ENCODE measurements around the gene ELP4. TPM values are rescaled to one million over a fixed set of nuclear protein-coding genes. Genes with fewer than 3 reads are reported as not detected.

Gene ELP4
- total RNA-seq, 1 donor from 2014 or later: 16.6 TPM

DNA sequence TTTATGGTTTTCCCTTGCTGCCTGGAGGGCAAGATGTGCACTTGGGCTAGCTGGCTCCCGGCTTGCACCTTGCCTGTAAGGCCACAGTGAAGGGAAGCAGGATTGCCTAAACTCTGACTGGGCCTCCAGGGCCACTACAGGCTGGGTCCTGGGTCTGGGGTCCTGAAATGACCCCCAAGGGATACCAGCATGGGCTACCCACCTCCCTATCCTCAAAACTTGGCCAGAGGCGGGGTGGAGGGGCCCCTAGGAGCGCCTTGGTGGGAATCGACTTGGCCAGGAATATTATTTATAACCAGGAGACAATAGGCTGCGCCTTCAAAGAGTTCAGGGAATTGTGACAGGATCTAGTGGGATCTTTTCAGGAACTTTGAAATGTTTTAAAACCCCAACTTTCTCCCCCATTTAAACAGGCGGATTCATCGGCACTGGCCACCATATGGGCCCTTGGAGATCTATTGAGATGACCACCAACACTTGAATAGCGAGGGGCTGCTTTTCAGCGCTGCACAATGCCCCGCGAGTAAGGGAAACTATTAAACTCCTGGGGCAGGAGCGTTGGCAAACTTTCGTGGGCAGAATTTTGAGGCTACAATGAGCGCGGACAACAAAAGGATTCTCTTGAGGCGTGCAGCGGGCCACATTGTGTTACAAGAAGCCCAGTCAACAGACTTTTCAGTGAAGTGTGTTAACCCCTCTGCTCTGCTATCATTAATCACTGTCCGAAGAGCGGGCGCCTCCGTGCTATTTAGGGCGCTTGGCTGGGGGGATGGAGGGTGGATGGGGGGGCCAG, 286.3 kb downstream of the ELP4 start:
- no peak overlapping the region for H3K27ac ChIP-seq
- TF ChIP-seq, protein P1, sequence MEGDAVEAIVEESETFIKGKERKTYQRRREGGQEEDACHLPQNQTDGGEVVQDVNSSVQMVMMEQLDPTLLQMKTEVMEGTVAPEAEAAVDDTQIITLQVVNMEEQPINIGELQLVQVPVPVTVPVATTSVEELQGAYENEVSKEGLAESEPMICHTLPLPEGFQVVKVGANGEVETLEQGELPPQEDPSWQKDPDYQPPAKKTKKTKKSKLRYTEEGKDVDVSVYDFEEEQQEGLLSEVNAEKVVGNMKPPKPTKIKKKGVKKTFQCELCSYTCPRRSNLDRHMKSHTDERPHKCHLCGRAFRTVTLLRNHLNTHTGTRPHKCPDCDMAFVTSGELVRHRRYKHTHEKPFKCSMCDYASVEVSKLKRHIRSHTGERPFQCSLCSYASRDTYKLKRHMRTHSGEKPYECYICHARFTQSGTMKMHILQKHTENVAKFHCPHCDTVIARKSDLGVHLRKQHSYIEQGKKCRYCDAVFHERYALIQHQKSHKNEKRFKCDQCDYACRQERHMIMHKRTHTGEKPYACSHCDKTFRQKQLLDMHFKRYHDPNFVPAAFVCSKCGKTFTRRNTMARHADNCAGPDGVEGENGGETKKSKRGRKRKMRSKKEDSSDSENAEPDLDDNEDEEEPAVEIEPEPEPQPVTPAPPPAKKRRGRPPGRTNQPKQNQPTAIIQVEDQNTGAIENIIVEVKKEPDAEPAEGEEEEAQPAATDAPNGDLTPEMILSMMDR (IDR thresholded peaks at IDR 0.05): no peak
- H3K36me3 ChIP-seq: no peaks in the 10 kb centered on the region
- intact Hi-C loops (cut with DNase I): no loop called here
- no peak overlapping the region for H3K4me3 ChIP-seq
- peaks cover 68% of the 10 kb centered on the region for H3K27me3 ChIP-seq
- no peak for ATAC-seq
- no peak for DNase-seq
- no peaks in the 10 kb centered on the region for H3K9me3 ChIP-seq
- H3K4me1 ChIP-seq: peaks cover 8% of the 10 kb centered on the region

DNA sequence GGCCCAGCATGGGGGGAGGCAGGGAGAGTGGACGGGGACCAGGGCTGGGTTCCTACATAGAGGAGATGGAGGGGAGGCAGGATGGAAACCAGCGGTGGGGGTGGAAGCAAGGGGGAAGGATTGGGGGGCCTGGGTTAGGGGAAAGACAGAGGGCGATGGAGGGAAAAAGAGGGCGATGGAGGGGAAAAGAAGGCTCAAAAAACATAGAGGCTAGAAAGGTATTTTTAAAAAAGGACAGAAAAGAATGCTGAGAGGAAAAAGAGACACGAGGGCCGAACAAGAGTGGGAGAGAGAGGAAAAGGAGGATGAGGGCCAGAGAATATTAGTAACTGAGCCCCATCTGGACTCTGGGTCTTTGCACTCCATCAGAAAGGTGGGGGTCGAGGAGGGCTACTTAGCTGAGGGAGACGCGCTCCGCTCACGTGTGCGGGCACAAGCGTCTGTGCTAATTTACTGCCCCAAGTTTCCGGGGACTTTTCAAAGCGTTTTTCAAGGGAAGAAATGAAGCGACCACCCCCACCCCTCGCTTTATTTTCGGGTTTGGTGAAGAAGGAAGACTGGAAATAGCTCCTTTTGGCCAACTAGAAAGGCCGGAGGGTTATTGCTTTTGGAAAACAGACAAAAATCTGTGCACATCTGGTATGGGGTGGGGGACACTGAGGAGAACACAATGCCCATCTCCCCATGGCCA, 287.1 kb downstream of the ELP4 start:
- intact Hi-C loops (cut with DNase I): no loop called here
- H3K27me3 ChIP-seq: peaks cover 76% of the 10 kb centered on the region
- DNase-seq: no peak
- ATAC-seq: no peak
- H3K4me3 ChIP-seq: no peak overlapping the region
- no peaks in the 10 kb centered on the region for H3K36me3 ChIP-seq
- peaks cover 8% of the 10 kb centered on the region for H3K4me1 ChIP-seq
- no peaks in the 10 kb centered on the region for H3K9me3 ChIP-seq
- TF ChIP-seq, protein P1 (IDR thresholded peaks at IDR 0.05): no peak
- no peak overlapping the region for H3K27ac ChIP-seq

DNA sequence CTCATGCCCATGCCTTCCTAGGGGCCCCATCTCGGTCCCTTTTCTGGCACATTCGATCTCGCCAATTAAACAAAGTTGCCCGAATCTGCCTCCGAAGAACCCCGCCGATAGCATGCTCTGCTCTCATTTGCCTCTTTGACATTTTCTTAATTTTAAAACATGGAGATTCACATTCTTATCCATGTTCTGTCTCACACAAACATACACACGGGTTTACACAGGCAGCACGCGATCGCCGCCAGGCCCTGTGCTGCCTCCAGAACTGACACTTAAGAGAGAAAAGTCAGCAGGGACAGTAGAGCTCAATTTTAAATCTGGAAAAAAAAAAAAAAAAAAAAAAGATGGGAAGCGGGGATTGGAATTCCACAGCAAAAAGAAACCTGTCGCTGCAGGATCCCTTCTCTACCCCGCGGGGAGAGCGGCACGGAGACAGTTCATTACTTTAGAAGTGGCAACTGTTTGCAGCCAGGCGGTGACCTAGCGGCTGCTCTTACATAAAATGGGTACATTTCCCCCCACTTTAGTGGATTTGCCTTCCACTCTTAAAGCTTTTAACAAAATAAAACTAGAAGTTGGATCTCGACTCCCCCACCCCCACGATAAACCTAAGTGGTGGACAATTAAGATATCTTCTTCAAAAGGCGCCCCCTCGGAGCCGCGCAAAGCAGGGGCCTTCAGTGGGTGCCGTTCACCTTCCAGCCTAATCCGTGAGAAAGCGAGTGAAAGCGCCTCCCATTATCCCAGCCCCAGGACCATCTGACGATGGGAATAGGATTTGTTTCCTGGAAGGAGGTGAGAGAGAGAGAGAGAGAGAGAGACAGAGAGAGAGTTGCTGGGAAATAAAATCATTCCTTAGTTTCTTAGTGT, 287.9 kb downstream of the ELP4 start:
- H3K27ac ChIP-seq: no peak overlapping the region
- DNase-seq (no peak), ATAC-seq (no peak)
- H3K36me3 ChIP-seq: no peaks in the 10 kb centered on the region
- H3K4me1 ChIP-seq: peaks cover 8% of the 10 kb centered on the region
- H3K4me3 ChIP-seq: no peak overlapping the region
- intact Hi-C loops (cut with DNase I): no loop called here
- H3K9me3 ChIP-seq: no peaks in the 10 kb centered on the region
- peaks cover 84% of the 10 kb centered on the region for H3K27me3 ChIP-seq
- TF ChIP-seq, protein P1 (IDR thresholded peaks at IDR 0.05): no peak

DNA sequence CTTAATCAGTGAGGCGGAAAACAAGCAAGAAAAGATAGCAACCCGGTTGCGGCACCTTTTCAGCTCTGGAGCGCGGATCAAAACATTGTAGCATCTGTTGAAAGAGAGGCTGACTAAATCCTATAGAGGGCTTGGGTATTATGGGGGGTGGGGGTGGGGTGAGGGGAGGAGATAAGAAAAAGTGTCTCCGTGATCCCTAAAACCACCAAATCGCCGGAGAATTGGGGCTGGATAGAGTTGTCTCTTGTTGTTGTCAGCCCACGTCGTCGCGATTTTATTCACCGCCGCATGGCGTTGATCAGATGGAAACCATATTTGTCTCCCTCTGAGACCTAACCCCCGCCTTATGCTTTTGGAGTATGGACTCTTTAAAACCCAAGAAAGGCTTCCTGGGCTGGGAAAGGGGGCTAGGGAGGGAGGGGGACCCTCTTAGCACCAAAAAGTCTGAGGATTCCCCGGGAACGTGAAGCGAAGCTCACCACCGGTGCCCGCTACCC, 288.5 kb downstream of the ELP4 start:
- H3K27ac ChIP-seq: no peak overlapping the region
- DNase-seq (no peak), ATAC-seq (no peak)
- peaks cover 8% of the 10 kb centered on the region for H3K4me1 ChIP-seq
- no peaks in the 10 kb centered on the region for H3K36me3 ChIP-seq
- H3K4me3 ChIP-seq: no peak overlapping the region
- intact Hi-C loops (cut with DNase I): no loop called here
- no peaks in the 10 kb centered on the region for H3K9me3 ChIP-seq
- TF ChIP-seq, protein P1 (IDR thresholded peaks at IDR 0.05): no peak
- peaks cover 89% of the 10 kb centered on the region for H3K27me3 ChIP-seq

DNA sequence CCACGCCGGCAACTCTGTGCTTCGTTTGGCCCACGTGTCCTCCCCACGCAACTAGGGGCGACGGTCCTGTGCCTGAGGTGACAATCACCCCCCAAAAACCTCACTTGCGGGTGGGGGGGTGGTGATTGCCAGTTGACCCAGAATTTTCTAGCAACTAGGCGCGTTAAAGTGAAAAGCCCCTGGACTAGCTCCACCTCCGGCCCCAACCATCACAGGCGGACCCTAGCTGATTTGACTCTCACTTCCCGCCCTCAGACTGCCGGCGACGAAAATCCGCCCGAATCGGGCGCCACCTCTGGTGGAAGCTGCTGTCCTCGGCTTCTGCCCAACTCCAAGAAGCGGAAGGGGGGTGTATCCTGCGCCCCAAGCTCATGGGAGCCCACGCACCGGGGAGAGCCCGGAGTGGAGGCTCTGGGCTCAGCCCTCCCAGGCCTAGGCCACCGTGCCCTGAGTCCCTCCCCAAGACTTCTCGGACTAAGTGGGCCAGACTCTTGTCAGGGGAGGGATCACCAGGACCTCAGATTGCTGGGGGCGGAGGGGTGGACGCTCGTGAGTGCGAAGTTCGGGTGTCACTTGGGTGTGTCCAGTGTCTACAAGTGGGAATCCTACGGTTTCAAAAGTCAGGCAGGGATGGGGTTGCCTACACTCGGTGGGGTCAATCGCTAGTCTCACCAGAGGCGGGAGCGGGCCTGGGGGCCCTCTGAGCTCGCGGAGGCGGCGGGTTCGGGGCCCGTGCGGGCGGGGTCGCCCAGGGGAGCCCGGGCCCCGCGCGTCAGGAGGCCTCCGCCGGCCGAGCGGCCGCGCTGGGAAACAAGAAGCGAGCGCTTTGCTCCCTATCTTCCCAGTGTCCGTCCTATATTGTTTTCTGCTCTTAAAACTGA, 289.2 kb downstream of the ELP4 start:
- Histone ChIP-seq H3K4me1 (peaks cover 8% of the 10 kb centered on the region), H3K9me3 (no peaks in the 10 kb centered on the region), H3K27me3 (peaks cover 90% of the 10 kb centered on the region), H3K27ac (no peak overlapping the region), H3K36me3 (no peaks in the 10 kb centered on the region), H3K4me3 (no peak overlapping the region)
- intact Hi-C loops (cut with DNase I): no loop called here
- ATAC-seq: no peak
- TF ChIP-seq, protein P1 (IDR thresholded peaks at IDR 0.05): no peak
- DNase-seq: no peak
